ENCODE results near the gene ALG12.

ALG12 gene

DNA sequence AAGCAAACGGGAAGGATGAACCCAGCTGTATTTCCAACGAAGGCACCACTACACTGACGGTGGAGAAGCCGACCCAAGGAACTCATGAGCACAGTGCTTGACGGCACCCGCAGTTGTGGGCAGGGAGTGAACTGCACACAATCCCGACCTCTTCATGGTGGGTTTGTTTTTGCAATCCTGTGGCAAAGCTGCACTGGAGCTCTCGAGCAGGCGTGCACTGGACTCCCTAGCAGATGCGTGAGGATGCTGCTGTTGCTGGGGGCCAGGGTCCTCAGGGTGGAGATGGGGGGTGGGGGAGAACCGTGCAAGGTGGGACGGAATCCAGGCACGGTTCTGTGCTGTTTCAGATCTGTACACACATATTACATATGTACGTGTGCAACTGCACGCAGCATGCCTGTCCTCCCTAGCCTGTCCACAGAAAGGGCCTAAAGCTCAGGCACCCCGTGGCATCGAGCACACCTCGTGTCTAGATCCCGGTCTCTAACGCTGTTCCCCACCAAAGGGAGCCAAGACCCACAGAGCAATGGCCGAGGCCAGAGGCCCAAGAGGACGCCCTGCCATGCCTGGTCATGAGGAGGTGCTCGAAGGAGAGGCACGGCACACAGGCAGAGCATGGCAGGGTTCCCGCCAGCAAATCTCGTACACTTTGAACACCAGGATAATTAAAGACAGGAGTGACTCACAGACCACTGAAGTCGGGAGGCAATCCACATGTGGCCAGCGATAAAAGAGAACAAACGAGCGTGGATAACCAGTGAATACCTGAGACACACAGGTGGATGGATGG, 17.6 kb downstream of the ALG12 start:
- no peak for FAIRE-seq
- TF ChIP-seq, protein P1, sequence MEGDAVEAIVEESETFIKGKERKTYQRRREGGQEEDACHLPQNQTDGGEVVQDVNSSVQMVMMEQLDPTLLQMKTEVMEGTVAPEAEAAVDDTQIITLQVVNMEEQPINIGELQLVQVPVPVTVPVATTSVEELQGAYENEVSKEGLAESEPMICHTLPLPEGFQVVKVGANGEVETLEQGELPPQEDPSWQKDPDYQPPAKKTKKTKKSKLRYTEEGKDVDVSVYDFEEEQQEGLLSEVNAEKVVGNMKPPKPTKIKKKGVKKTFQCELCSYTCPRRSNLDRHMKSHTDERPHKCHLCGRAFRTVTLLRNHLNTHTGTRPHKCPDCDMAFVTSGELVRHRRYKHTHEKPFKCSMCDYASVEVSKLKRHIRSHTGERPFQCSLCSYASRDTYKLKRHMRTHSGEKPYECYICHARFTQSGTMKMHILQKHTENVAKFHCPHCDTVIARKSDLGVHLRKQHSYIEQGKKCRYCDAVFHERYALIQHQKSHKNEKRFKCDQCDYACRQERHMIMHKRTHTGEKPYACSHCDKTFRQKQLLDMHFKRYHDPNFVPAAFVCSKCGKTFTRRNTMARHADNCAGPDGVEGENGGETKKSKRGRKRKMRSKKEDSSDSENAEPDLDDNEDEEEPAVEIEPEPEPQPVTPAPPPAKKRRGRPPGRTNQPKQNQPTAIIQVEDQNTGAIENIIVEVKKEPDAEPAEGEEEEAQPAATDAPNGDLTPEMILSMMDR (IDR thresholded peaks at IDR 0.05; ENCODE audit: insufficient read depth, missing control alignments): no peak

DNA sequence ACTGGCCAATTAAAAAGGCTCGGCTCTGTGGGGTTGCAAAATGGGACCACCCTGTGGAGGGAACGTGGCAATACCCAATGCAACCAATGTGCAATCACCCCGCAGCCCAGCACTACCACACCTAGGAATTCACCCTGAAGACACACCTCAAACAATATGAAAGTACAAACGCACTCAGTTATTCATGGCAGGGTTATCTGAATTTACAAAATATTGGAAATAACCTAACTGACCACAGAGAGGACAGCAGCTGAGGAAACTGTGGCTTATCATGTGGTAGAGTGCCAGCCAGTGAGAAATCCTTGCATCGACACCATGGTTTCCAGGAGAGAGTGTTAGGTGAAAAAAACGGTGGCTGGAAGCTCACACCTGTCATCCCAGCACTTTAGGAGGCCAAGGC, 18.7 kb downstream of the ALG12 start:
- TF ChIP-seq, protein P1 (IDR thresholded peaks at IDR 0.05; ENCODE audit: insufficient read depth, missing control alignments): no peak
- FAIRE-seq: no peak
- no peak for DNase-seq (ENCODE audit: insufficient read length, low spot score)

More for the DNA sequence above, 17.6 kb downstream of the ALG12 start:
- no peak for DNase-seq (ENCODE audit: insufficient read length, low spot score)

DNA sequence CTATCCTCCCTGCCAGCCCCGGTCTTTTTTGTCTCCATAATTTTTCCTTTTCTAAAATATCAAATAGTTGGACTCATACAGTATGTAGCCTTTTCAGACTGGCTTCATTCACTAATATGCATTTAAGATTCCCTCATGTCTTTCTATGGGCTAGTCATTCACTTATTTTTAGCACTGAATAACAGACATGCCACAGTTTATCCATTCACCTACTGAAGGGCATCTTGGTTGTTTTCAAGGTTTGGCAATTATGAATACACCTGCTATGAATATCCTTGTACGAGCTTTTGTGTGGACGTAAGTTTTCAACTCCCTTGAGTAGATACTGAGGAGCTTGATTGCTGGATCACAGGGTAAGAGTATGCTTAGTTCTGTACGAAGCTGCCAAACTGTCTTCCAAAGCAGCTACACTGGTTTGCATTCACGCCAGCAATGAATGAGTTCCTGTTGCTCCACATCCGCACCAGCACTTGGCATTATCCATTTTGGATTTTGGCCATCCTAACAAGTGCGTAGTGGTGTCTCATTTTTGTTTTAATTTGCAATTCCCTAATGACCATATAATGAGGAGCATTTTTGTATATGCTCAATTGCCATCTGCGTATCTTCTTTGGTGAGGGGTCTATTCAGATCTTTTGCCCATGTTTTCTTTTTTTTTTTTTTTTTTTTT, 21.1 kb downstream of the ALG12 start:
- FAIRE-seq: no peak
- DNase-seq (ENCODE audit: insufficient read length, low spot score): no peak
- TF ChIP-seq, protein P1 (IDR thresholded peaks at IDR 0.05; ENCODE audit: insufficient read depth, missing control alignments): no peak

DNA sequence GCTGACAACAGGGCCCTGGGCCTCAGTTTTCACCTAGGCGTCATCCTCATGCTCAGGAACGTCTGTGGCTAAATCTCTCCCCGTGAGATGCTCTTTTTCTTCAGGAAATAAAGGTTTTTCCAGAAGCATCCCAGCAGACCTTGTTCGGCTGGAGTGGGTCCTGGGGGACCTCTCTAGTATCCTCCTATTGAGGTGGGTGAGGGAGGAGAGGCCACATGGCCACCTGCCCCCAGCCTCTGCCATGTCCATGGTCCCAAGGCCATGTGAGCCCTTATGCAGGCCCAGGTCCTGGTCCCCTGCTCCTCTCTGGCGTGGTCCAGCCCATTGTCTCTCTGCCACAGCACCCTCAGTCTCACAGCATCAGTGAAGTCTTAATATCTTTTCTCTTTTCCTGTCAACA, 22.0 kb downstream of the ALG12 start:
- TF ChIP-seq, protein P1 (IDR thresholded peaks at IDR 0.05; ENCODE audit: insufficient read depth, missing control alignments): no peak
- no peak for FAIRE-seq
- DNase-seq (ENCODE audit: insufficient read length, low spot score): no peak

DNA sequence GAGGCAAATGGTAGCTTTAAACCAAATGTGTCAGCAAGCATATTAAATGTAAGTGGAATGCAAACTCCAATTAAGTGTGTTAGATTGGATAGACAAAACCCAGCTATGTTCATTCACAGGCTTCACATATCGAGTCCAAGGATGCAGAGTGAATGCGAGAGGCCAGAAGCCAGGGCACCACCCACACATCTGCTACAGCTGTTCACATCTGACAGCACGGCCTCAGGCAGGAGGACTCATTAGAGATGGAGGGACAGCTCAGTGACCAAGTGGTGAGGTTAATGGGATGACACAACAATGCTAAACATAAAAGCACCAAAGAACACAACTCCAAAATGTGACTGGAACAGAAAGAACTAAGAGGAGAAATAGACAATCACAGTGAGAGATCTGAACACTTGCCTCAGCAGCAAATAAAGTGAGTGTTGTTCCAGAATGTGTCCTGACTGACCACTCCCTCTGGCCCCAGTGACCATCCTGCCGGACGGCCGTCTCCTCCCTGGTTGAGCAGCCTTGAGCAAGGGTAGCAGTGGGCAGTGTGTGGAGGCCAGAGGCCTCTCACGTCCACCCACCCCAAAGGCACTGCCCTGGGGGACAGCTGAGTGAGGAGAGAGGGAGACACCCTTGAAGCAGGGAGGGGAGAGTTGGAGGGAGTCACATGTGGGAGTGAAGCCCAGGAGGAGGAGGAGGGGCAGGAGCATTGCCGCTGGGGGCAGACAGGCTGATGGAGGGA, 23.8 kb downstream of the ALG12 start:
- TF ChIP-seq, protein P1 (IDR thresholded peaks at IDR 0.05; ENCODE audit: insufficient read depth, missing control alignments): no peak
- DNase-seq (ENCODE audit: insufficient read length, low spot score): no peak
- FAIRE-seq: no peak

DNA sequence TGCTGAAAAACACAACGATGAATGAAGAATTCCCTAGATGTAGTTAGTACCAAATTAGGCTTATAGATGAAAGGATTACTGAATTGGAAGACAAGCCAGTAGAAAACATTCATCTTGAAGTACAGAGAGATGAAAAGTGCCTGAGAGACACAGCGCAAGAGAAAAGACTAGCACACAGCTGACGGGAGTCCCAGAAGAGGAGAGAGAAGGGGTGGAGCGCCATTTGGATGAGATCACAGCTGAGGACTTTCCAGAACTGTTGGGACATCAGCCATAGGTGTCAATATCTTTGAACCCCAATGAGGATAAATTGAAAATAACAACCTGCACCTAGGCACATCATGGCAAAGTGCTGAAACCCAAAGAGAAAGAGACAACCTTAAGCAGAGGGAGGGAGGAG, 25.2 kb downstream of the ALG12 start:
- no peak for FAIRE-seq
- no peak for DNase-seq (ENCODE audit: insufficient read length, low spot score)
- TF ChIP-seq, protein P1 (IDR thresholded peaks at IDR 0.05; ENCODE audit: insufficient read depth, missing control alignments): no peak

Measured in D721Med (cell line).